ENCODE data around the gene LIMK2.

Gene LIMK2

DNA sequence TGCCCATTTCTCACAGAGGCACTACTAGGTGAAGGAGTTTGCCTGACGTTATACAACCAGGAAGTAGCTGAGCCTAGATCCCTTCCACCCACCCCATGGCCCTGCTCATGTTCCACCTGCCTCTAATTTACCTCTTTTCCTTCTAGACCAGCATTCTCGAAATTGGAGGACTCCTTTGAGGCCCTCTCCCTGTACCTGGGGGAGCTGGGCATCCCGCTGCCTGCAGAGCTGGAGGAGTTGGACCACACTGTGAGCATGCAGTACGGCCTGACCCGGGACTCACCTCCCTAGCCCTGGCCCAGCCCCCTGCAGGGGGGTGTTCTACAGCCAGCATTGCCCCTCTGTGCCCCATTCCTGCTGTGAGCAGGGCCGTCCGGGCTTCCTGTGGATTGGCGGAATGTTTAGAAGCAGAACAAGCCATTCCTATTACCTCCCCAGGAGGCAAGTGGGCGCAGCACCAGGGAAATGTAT, 66.1 kb downstream of the LIMK2 start:
- no peak overlapping the region for H3K27ac ChIP-seq (ENCODE audit: low read depth, low read length)
- H3K4me3 ChIP-seq (ENCODE audit: low read depth in 1 of 2, low read length in 2 of 2) = no peak overlapping the region
- H3K27me3 ChIP-seq (ENCODE audit: control insufficient read depth in 1 of 2, insufficient read depth in 2 of 2, low read length in 2 of 2) = no peaks in the 10 kb centered on the region
- H3K36me3 ChIP-seq (ENCODE audit: control insufficient read depth in 1 of 2, insufficient read depth in 2 of 2, low read length in 2 of 2) = peaks cover 37 to 88% of the 10 kb centered on the region in 2 donors
- no peaks in the 10 kb centered on the region for H3K9me3 ChIP-seq (ENCODE audit: control insufficient read depth in 1 of 2, low read length in 2 of 2)
- no peak overlapping the region for H3K9ac ChIP-seq (ENCODE audit: low read depth in 1 of 2, low read length in 2 of 2)
- H3K4me1 ChIP-seq (ENCODE audit: control insufficient read depth in 1 of 2, insufficient read depth in 2 of 2, low read length in 2 of 2) = peaks cover 7 to 15% of the 10 kb centered on the region in 2 donors

GRCh38 chr22:31278626-31279326, 66.7 kb downstream of the LIMK2 start:
- Histone ChIP-seq H3K27me3 (ENCODE audit: control insufficient read depth in 1 of 2, insufficient read depth in 2 of 2, low read length in 2 of 2) (no peaks in the 10 kb centered on the region), H3K4me3 (ENCODE audit: low read depth in 1 of 2, low read length in 2 of 2) (no peak overlapping the region), H3K4me1 (ENCODE audit: control insufficient read depth in 1 of 2, insufficient read depth in 2 of 2, low read length in 2 of 2) (peaks cover 7 to 15% of the 10 kb centered on the region in 2 donors), H3K9ac (ENCODE audit: low read depth in 1 of 2, low read length in 2 of 2) (no peak overlapping the region), H3K27ac (ENCODE audit: low read depth, low read length) (no peak overlapping the region), H3K36me3 (ENCODE audit: control insufficient read depth in 1 of 2, insufficient read depth in 2 of 2, low read length in 2 of 2) (peaks cover 33 to 88% of the 10 kb centered on the region in 2 donors), H3K9me3 (ENCODE audit: control insufficient read depth in 1 of 2, low read length in 2 of 2) (no peaks in the 10 kb centered on the region)

DNA sequence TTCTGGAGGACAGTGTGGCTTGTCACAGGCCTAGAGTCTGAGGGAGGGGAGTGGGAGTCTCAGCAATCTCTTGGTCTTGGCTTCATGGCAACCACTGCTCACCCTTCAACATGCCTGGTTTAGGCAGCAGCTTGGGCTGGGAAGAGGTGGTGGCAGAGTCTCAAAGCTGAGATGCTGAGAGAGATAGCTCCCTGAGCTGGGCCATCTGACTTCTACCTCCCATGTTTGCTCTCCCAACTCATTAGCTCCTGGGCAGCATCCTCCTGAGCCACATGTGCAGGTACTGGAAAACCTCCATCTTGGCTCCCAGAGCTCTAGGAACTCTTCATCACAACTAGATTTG, 67.2 kb downstream of the LIMK2 start:
- Histone ChIP-seq H3K27me3 (ENCODE audit: control insufficient read depth in 1 of 2, insufficient read depth in 2 of 2, low read length in 2 of 2) (no peaks in the 10 kb centered on the region), H3K4me1 (ENCODE audit: control insufficient read depth in 1 of 2, insufficient read depth in 2 of 2, low read length in 2 of 2) (peaks cover 7 to 17% of the 10 kb centered on the region in 2 donors), H3K9me3 (ENCODE audit: control insufficient read depth in 1 of 2, low read length in 2 of 2) (no peaks in the 10 kb centered on the region), H3K4me3 (ENCODE audit: low read depth in 1 of 2, low read length in 2 of 2) (no peak overlapping the region), H3K27ac (ENCODE audit: low read depth, low read length) (no peak overlapping the region), H3K9ac (ENCODE audit: low read depth in 1 of 2, low read length in 2 of 2) (no peak overlapping the region), H3K36me3 (ENCODE audit: control insufficient read depth in 1 of 2, insufficient read depth in 2 of 2, low read length in 2 of 2) (peaks cover 36 to 86% of the 10 kb centered on the region in 2 donors)

DNA sequence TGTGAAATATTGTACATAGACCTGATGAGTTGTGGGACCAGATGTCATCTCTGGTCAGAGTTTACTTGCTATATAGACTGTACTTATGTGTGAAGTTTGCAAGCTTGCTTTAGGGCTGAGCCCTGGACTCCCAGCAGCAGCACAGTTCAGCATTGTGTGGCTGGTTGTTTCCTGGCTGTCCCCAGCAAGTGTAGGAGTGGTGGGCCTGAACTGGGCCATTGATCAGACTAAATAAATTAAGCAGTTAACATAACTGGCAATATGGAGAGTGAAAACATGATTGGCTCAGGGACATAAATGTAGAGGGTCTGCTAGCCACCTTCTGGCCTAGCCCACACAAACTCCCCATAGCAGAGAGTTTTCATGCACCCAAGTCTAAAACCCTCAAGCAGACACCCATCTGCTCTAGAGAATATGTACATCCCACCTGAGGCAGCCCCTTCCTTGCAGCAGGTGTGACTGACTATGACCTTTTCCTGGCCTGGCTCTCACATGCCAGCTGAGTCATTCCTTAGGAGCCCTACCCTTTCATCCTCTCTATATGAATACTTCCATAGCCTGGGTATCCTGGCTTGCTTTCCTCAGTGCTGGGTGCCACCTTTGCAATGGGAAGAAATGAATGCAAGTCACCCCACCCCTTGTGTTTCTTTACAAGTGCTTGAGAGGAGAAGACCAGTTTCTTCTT, 67.9 kb downstream of the LIMK2 start:
- Histone ChIP-seq H3K27ac (ENCODE audit: low read depth, low read length) (no peak overlapping the region), H3K9ac (ENCODE audit: low read depth in 1 of 2, low read length in 2 of 2) (no peak overlapping the region), H3K27me3 (ENCODE audit: control insufficient read depth in 1 of 2, insufficient read depth in 2 of 2, low read length in 2 of 2) (no peaks in the 10 kb centered on the region), H3K9me3 (ENCODE audit: control insufficient read depth in 1 of 2, low read length in 2 of 2) (no peaks in the 10 kb centered on the region), H3K4me3 (ENCODE audit: low read depth in 1 of 2, low read length in 2 of 2) (no peak overlapping the region), H3K36me3 (ENCODE audit: control insufficient read depth in 1 of 2, insufficient read depth in 2 of 2, low read length in 2 of 2) (peaks cover 38 to 86% of the 10 kb centered on the region in 2 donors), H3K4me1 (ENCODE audit: control insufficient read depth in 1 of 2, insufficient read depth in 2 of 2, low read length in 2 of 2) (peaks cover 9 to 18% of the 10 kb centered on the region in 2 donors)

DNA sequence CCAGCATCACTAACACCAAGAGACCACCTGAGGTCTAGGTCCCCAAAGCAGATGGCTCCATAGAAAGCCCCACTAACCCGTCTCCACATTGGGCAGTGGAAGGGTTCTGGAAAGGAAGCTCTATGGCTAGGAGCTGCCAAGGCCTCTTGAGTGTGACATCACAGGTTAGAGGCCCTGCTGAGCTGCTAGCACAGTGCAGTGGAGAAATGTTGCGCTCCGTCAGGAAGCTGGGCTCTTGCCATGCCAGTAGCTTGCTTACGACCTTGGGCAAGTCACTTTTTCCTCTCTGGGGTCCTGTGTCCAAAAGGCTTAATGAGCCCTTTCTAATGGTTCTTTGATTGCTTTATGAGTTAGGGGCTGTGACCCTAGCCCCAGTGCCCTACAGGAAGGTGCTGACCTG, 69.6 kb downstream of the LIMK2 start:
- H3K4me1 ChIP-seq (ENCODE audit: control insufficient read depth in 1 of 2, insufficient read depth in 2 of 2, low read length in 2 of 2) = peaks cover 12 to 21% of the 10 kb centered on the region in 2 donors
- H3K4me3 ChIP-seq (ENCODE audit: low read depth in 1 of 2, low read length in 2 of 2) = no peak overlapping the region
- H3K9me3 ChIP-seq (ENCODE audit: control insufficient read depth in 1 of 2, low read length in 2 of 2) = no peaks in the 10 kb centered on the region
- no peaks in the 10 kb centered on the region for H3K27me3 ChIP-seq (ENCODE audit: control insufficient read depth in 1 of 2, insufficient read depth in 2 of 2, low read length in 2 of 2)
- no peak overlapping the region for H3K27ac ChIP-seq (ENCODE audit: low read depth, low read length)
- no peak overlapping the region for H3K9ac ChIP-seq (ENCODE audit: low read depth in 1 of 2, low read length in 2 of 2)
- peaks cover 48 to 84% of the 10 kb centered on the region in 2 donors for H3K36me3 ChIP-seq (ENCODE audit: control insufficient read depth in 1 of 2, insufficient read depth in 2 of 2, low read length in 2 of 2)

DNA sequence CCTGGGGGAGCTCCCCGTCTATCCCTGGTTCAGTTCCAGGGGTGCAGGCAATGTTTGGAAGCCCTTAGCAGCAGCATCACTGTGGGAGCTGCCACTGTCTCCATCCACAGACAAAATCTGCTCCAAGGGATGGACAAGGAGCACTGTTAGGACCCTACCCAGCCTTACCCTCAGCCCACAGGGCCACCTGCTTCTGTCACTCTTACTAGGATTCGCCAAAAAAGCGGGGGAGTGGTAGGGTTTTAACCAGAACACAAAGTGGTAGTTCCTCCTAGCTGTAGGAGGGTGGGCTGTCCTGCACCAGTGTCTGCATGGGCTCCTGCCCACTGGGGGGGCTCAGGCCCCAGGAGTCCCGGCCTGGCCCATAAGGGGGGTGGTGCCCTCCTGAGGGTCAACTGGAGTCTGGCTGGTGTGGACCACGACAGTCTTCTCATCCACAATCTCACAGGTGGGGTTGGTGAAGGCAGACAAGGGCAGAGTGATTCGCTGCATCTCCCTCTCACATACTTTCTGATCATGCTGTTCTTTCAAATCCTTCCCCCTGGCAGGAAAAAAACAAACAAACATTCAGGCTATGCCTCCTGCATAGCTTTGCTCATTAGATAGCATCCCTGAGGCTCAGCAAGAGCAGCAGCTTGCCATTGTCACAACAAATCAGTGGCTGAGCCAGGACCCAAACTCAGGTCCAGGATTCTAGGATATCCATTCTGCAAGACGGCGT, 70.8 kb downstream of the LIMK2 start:
- Histone ChIP-seq H3K9ac (ENCODE audit: low read depth in 1 of 2, low read length in 2 of 2) (no peak overlapping the region), H3K27me3 (ENCODE audit: control insufficient read depth in 1 of 2, insufficient read depth in 2 of 2, low read length in 2 of 2) (no peaks in the 10 kb centered on the region), H3K9me3 (ENCODE audit: control insufficient read depth in 1 of 2, low read length in 2 of 2) (no peaks in the 10 kb centered on the region), H3K4me1 (ENCODE audit: control insufficient read depth in 1 of 2, insufficient read depth in 2 of 2, low read length in 2 of 2) (peaks cover 16 to 27% of the 10 kb centered on the region in 2 donors), H3K36me3 (ENCODE audit: control insufficient read depth in 1 of 2, insufficient read depth in 2 of 2, low read length in 2 of 2) (peaks cover 49 to 82% of the 10 kb centered on the region in 2 donors), H3K27ac (ENCODE audit: low read depth, low read length) (no peak overlapping the region), H3K4me3 (ENCODE audit: low read depth in 1 of 2, low read length in 2 of 2) (no peak overlapping the region)

- Histone ChIP-seq H3K9me3 (ENCODE audit: control insufficient read depth in 1 of 2, low read length in 2 of 2) (no peaks in the 10 kb centered on the region), H3K4me1 (ENCODE audit: control insufficient read depth in 1 of 2, insufficient read depth in 2 of 2, low read length in 2 of 2) (peaks cover 30 to 33% of the 10 kb centered on the region in 2 donors), H3K36me3 (ENCODE audit: control insufficient read depth in 1 of 2, insufficient read depth in 2 of 2, low read length in 2 of 2) (peaks cover 51 to 76% of the 10 kb centered on the region in 2 donors), H3K9ac (ENCODE audit: low read depth in 1 of 2, low read length in 2 of 2) (peak overlapping the region in 1 of 2 donors; percentile 29), H3K4me3 (ENCODE audit: low read depth in 1 of 2, low read length in 2 of 2) (no peak overlapping the region), H3K27ac (ENCODE audit: low read depth, low read length) (peak overlapping the region; percentile 46), H3K27me3 (ENCODE audit: control insufficient read depth in 1 of 2, insufficient read depth in 2 of 2, low read length in 2 of 2) (no peaks in the 10 kb centered on the region)
Observed at GRCh38 chr22:31284281-31285155, 72.4 kb downstream of the LIMK2 start.

GRCh38 chr22:31286360-31287255, 74.5 kb downstream of the LIMK2 start:
- peak overlapping the region in 1 of 2 donors; percentile 20 for H3K9ac ChIP-seq (ENCODE audit: low read depth in 1 of 2, low read length in 2 of 2)
- peak overlapping the region; percentile 47 for H3K27ac ChIP-seq (ENCODE audit: low read depth, low read length)
- H3K4me1 ChIP-seq (ENCODE audit: control insufficient read depth in 1 of 2, insufficient read depth in 2 of 2, low read length in 2 of 2) = peaks cover 33 to 37% of the 10 kb centered on the region in 2 donors
- no peaks in the 10 kb centered on the region for H3K9me3 ChIP-seq (ENCODE audit: control insufficient read depth in 1 of 2, low read length in 2 of 2)
- no peak overlapping the region for H3K4me3 ChIP-seq (ENCODE audit: low read depth in 1 of 2, low read length in 2 of 2)
- H3K36me3 ChIP-seq (ENCODE audit: control insufficient read depth in 1 of 2, insufficient read depth in 2 of 2, low read length in 2 of 2) = peaks cover 38 to 57% of the 10 kb centered on the region in 2 donors
- H3K27me3 ChIP-seq (ENCODE audit: control insufficient read depth in 1 of 2, insufficient read depth in 2 of 2, low read length in 2 of 2) = no peaks in the 10 kb centered on the region

Measured in duodenal mucosa (tissue), 2 donors.